ENCODE data around the gene MARCKSL1.
"Not testable (repeated sequence)": the region's sequence is repeated elsewhere in the genome, so short reads cannot be mapped to it uniquely, and the experiment has no call there.

The MARCKSL1 gene

GRCh38 chr1:32361308-32361673 lies 25.3 kb upstream of the MARCKSL1 start:
- no peak for TF ChIP-seq CTCF (IDR thresholded peaks at IDR 0.05; ENCODE audit: low read depth, low read length)
- H3K4me3 ChIP-seq (ENCODE audit: low read depth, low read length) = no peak overlapping the region

- no peak for TF ChIP-seq CTCF (IDR thresholded peaks at IDR 0.05; ENCODE audit: low read depth, low read length)
- no peak overlapping the region for H3K4me3 ChIP-seq (ENCODE audit: low read depth, low read length)
These were observed 22.4 kb upstream of the MARCKSL1 start for GRCh38 chr1:32358435-32358834.

- no peak for TF ChIP-seq CTCF (IDR thresholded peaks at IDR 0.05; ENCODE audit: low read depth, low read length)
- H3K4me3 ChIP-seq (ENCODE audit: low read depth, low read length) = no peak overlapping the region
These were observed 21.6 kb upstream of the MARCKSL1 start for GRCh38 chr1:32357614-32358013.

- no peak for TF ChIP-seq CTCF (IDR thresholded peaks at IDR 0.05; ENCODE audit: low read depth, low read length)
- H3K4me3 ChIP-seq (ENCODE audit: low read depth, low read length) = no peak overlapping the region
These were observed 20.4 kb upstream of the MARCKSL1 start for GRCh38 chr1:32356478-32356877.

- not testable (repeated sequence) for H3K4me3 ChIP-seq (ENCODE audit: low read depth, low read length)
These were observed 19.7 kb upstream of the MARCKSL1 start for GRCh38 chr1:32355778-32356177.

- no peak for TF ChIP-seq CTCF (IDR thresholded peaks at IDR 0.05; ENCODE audit: low read depth, low read length)
- H3K4me3 ChIP-seq (ENCODE audit: low read depth, low read length) = no peak overlapping the region
These were observed 18.0 kb upstream of the MARCKSL1 start for GRCh38 chr1:32353886-32354570.

- no peak for TF ChIP-seq CTCF (IDR thresholded peaks at IDR 0.05; ENCODE audit: low read depth, low read length)
- H3K4me3 ChIP-seq (ENCODE audit: low read depth, low read length) = no peak overlapping the region
These were observed 17.4 kb upstream of the MARCKSL1 start for GRCh38 chr1:32353431-32353830.

GRCh38 chr1:32352831-32353383 lies 16.9 kb upstream of the MARCKSL1 start:
- no peak for TF ChIP-seq CTCF (IDR thresholded peaks at IDR 0.05; ENCODE audit: low read depth, low read length)
- H3K4me3 ChIP-seq (ENCODE audit: low read depth, low read length) = no peak overlapping the region
